HCT116 (cell line): Measurements from ENCODE around the gene PPP1R37.

ENCODE experiments used
- CEBPB ChIP-seq: IDR thresholded peaks from 2 replicates; pipeline ENCODE4 v1.6.1; 2012; ENCODE audit warnings: low read depth
- CTCF ChIP-seq, 3 experiments: fragments of 200-600 bp in 1 of 3; sonication (generic) in 1 of 3; IDR thresholded peaks in 2 of 3; conservative IDR thresholded peaks in 1 of 3; 2 replicates each; pipeline ENCODE4 v1.5.1; 2012 to 2017; ENCODE audit warnings: low read depth in 2 of 3, low read length in 2 of 3, antibody characterized with exemption in 1 of 3, borderline replicate concordance in 1 of 3, control low read depth in 1 of 3, mild to moderate bottlenecking in 1 of 3, mixed read lengths in 1 of 3, mixed run types in 1 of 3, moderate library complexity in 1 of 3; ENCODE audit not compliant: insufficient read depth in 1 of 3
- EZH2phosphoT487 ChIP-seq: fragments of 200-600 bp; IDR thresholded peaks from 2 replicates; pipeline ENCODE4 v1.6.1; 2018; ENCODE audit warnings: antibody characterized with exemption, borderline replicate concordance
- MAX ChIP-seq: IDR thresholded peaks from 2 replicates; pipeline ENCODE4 v1.6.1; 2012
- POLR2A ChIP-seq: IDR thresholded peaks from 2 replicates; pipeline ENCODE4 v1.7.0; 2011; ENCODE audit warnings: borderline replicate concordance; ENCODE audit not compliant: insufficient read depth, insufficient read length; ENCODE audit errors: extremely low read depth
- POLR2AphosphoS5 ChIP-seq: IDR thresholded peaks from 2 replicates; pipeline ENCODE4 v1.6.1; 2011; ENCODE audit warnings: mild to moderate bottlenecking, low read depth, low read length, moderate library complexity
- RAD21 ChIP-seq: IDR thresholded peaks from 2 replicates; pipeline ENCODE4 v1.6.1; 2012; ENCODE audit warnings: low read depth, mild to moderate bottlenecking
- SIN3A ChIP-seq: IDR thresholded peaks from 2 replicates; pipeline ENCODE4 v1.6.1; 2012; ENCODE audit warnings: low read depth
- TCF7L2 ChIP-seq: IDR thresholded peaks from 2 replicates; pipeline ENCODE4 v1.7.0; 2011; ENCODE audit warnings: borderline replicate concordance, inconsistent platforms; ENCODE audit not compliant: insufficient read depth, insufficient read length; ENCODE audit errors: extremely low read depth
- YY1 ChIP-seq: IDR thresholded peaks from 2 replicates; pipeline ENCODE4 v1.6.1; 2011; ENCODE audit warnings: low read length, low read depth, moderate library complexity, mild to moderate bottlenecking; ENCODE audit not compliant: insufficient replicate concordance; ENCODE audit errors: extremely low read depth
- ZNF274 ChIP-seq: fragments of 200-500 bp; sonication (Bioruptor generic); IDR thresholded peaks from 2 replicates; pipeline ENCODE4 v1.6.1; 2014; ENCODE audit warnings: mild to moderate bottlenecking, low read depth, low read length, inconsistent platforms
- TF ChIP-seq, protein P1 (sequence below): IDR thresholded peaks from 2 replicates; pipeline ENCODE4 v1.6.1; 2012

GRCh38 chr19:45097776-45098520 lies 5.0 kb downstream of the PPP1R37 start:
- TF ChIP-seq POLR2AphosphoS5 (no peak), RAD21 (no peak), CTCF (IDR thresholded peaks at IDR 0.05 in 2 of 3, conservative IDR thresholded peaks at IDR 0.05 in 1 of 3; ENCODE audit: borderline replicate concordance in 1 of 3, insufficient read depth in 1 of 3, low read depth in 2 of 3, low read length in 2 of 3) (no peak), YY1 (no peak), CEBPB (no peak), ZNF274 (no peak), POLR2A (no peak), TCF7L2 (no peak), MAX (no peak), EZH2phosphoT487 (no peak), SIN3A (no peak)
- TF ChIP-seq, protein P1, sequence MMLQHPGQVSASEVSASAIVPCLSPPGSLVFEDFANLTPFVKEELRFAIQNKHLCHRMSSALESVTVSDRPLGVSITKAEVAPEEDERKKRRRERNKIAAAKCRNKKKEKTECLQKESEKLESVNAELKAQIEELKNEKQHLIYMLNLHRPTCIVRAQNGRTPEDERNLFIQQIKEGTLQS: no peak
